Left cardiac atrium (tissue), 4 donors: Measurements from ENCODE around the gene NF1. TPM values are rescaled to one million over a fixed set of nuclear protein-coding genes. Genes with fewer than 3 reads are reported as not detected.
A peak's percentile ranks its signal among the peaks of the same experiment; 100 is the strongest.
"Not testable (repeated sequence)": the region's sequence is repeated elsewhere in the genome, so short reads cannot be mapped to it uniquely, and the experiment has no call there.

Experiments
- ATAC-seq, 2 donors: fragments of 200-7000 bp; cut with Tn5 transposase; one replicate each; pipeline ENCODE4 v1.9.1; 2020; ENCODE audit warnings: mild to moderate bottlenecking in 2 of 2, moderate library complexity in 2 of 2
- DNase-seq: peaks from one replicate; pipeline ENCODE4 v3.0.0-alpha.2; 2020
- intact Hi-C, 2 donors: fragments of 100-400 bp; cut with DNase I; formaldehyde crosslinking; loops; one replicate each; pipeline versions ENCODE4 v1.14.1 to v1.15.1; 2022 to 2023
- total RNA-seq, 2 donors: library from RNA; stranded (reverse); fragmentation: NEBNext Ultra II Directional; extraction: Animal tissue kit (Norgen Biotek cat#: 25700); gene quantifications; one replicate each; pipeline ENCODE4 v1.2.1, GENCODE V29; 2021
- donor health status: DM: no; HTN: yes; CAD: no.
- donor health status: DM: no; HTN: yes; CAD: no; lungs with severe emphysema.
- donor health status: DM: yes; HTN: yes; CAD: no.
- donor health status: Dilated cardiomyopathy.

The NF1 gene
- total RNA-seq, 2 donors from 2014 or later, result 39.3 to 53.5 TPM

- ATAC-seq (no peak), DNase-seq (no peak)
- intact Hi-C loops, result no loop called here
Observed at GRCh38 chr17:31272236-31272635, 177.5 kb downstream of the NF1 start.

GRCh38 chr17:31272803-31273202 lies 178.0 kb downstream of the NF1 start:
- intact Hi-C loops, result no loop called here
- DNase-seq, result no peak
- ATAC-seq, result no peak

- ATAC-seq, result no peak
- DNase-seq, result no peak
- intact Hi-C loops, result no loop called here
Observed at GRCh38 chr17:31273516-31273915, 178.7 kb downstream of the NF1 start.

- DNase-seq, result no peak
- intact Hi-C loops, result no loop called here
- peak; percentile 69 to 77 for ATAC-seq
Observed at GRCh38 chr17:31274252-31274651, 179.5 kb downstream of the NF1 start.

- intact Hi-C loops, result no loop called here
- peak in 1 of 2 donors; percentile 49 for ATAC-seq
- DNase-seq, result no peak
Observed at GRCh38 chr17:31275116-31275515, 180.3 kb downstream of the NF1 start.

- ATAC-seq, result no peak
- DNase-seq, result no peak
- intact Hi-C loops, result no loop called here
Observed at GRCh38 chr17:31279401-31279800, 184.6 kb downstream of the NF1 start.

- DNase-seq (no peak), ATAC-seq (no peak)
- intact Hi-C loops, result no loop called here
Observed at GRCh38 chr17:31281061-31281460, 186.3 kb downstream of the NF1 start.

- DNase-seq (no peak), ATAC-seq (no peak)
- intact Hi-C loops, result no loop called here
Observed at GRCh38 chr17:31283841-31284240, 189.1 kb downstream of the NF1 start.

GRCh38 chr17:31286587-31286986 lies 191.8 kb downstream of the NF1 start:
- DNase-seq, result no peak
- no peak for ATAC-seq
- intact Hi-C loops, result no loop called here

- ATAC-seq, DNase-seq, intact Hi-C loops: not testable (repeated sequence)
Observed at GRCh38 chr17:31287932-31288331, 193.2 kb downstream of the NF1 start.

GRCh38 chr17:31289790-31290189 lies 195.0 kb downstream of the NF1 start:
- intact Hi-C loops, result no loop called here
- DNase-seq (no peak), ATAC-seq (no peak)

GRCh38 chr17:31291820-31292219 lies 197.0 kb downstream of the NF1 start:
- no peak for ATAC-seq
- intact Hi-C loops, result no loop called here
- no peak for DNase-seq

- DNase-seq (no peak), ATAC-seq (no peak)
- intact Hi-C loops, result no loop called here
Observed at GRCh38 chr17:31293581-31293980, 198.8 kb downstream of the NF1 start.

GRCh38 chr17:31294231-31294630 lies 199.5 kb downstream of the NF1 start:
- intact Hi-C loops, result no loop called here
- DNase-seq (no peak), ATAC-seq (no peak)

GRCh38 chr17:31294820-31295488 lies 200.2 kb downstream of the NF1 start:
- ATAC-seq, result no peak
- intact Hi-C loops, result no loop called here
- DNase-seq, result no peak

- intact Hi-C loops, result no loop called here
- DNase-seq, result no peak
- ATAC-seq, result no peak
Observed at GRCh38 chr17:31295489-31295871, 200.7 kb downstream of the NF1 start.

- DNase-seq (no peak), ATAC-seq (no peak)
- intact Hi-C loops, result no loop called here
Observed at GRCh38 chr17:31296142-31296541, 201.4 kb downstream of the NF1 start.

- no peak for DNase-seq
- no peak for ATAC-seq
- intact Hi-C loops, result no loop called here
Observed at GRCh38 chr17:31297090-31297489, 202.3 kb downstream of the NF1 start, which contains the start of gene OMG. Gene OMG (minus strand): TSS chr17:31297239. CDS start chr17:31296331, 908 bp downstream.

GRCh38 chr17:31299624-31300023 lies 204.8 kb downstream of the NF1 start:
- DNase-seq, result no peak
- intact Hi-C loops, result no loop called here
- no peak for ATAC-seq

GRCh38 chr17:31307640-31308039 lies 212.9 kb downstream of the NF1 start:
- DNase-seq (no peak), ATAC-seq (no peak)
- intact Hi-C loops, result no loop called here
